Ascending aorta (tissue), 2 donors: Measurements from ENCODE around the gene PRRC2B. TPM values are rescaled to one million over a fixed set of nuclear protein-coding genes. Genes with fewer than 3 reads are reported as not detected.
"Not testable (repeated sequence)": the region's sequence is repeated elsewhere in the genome, so short reads cannot be mapped to it uniquely, and the experiment has no call there.

Experiments used
- DNase-seq, 2 donors: peaks; one replicate each; pipeline ENCODE4 v3.0.0-alpha.2; 2019; ENCODE audit warnings: low spot score in 2 of 2
- H3K27ac ChIP-seq, 2 donors: fragments of 200-600 bp; sonication (generic); one replicate each; pipeline ENCODE4 v1.5.1; 2016 to 2017; ENCODE audit warnings: mild to moderate bottlenecking in 1 of 2
- H3K27me3 ChIP-seq: fragments of 200-600 bp; sonication (generic); one replicate; pipeline ENCODE4 v1.5.1; 2017
- H3K36me3 ChIP-seq, 2 donors: fragments of 200-600 bp; sonication (generic); one replicate each; pipeline ENCODE4 v1.5.1; 2016
- H3K4me1 ChIP-seq, 2 donors: fragments of 200-600 bp; sonication (generic); one replicate each; pipeline ENCODE4 v1.5.1; 2016 to 2017; ENCODE audit warnings: mild to moderate bottlenecking in 1 of 2
- H3K4me3 ChIP-seq, 2 donors: fragments of 200-600 bp; sonication (generic); one replicate each; pipeline ENCODE4 v1.5.1; 2016 to 2017; ENCODE audit warnings: mild to moderate bottlenecking in 1 of 2
- H3K9me3 ChIP-seq, 2 donors: fragments of 200-600 bp; sonication (generic); one replicate each; pipeline ENCODE4 v1.5.1; 2016
- CTCF ChIP-seq, 3 experiments: fragments of 200-600 bp in 2 of 3; fragments of 450-650 bp in 1 of 3; sonication (generic) in 2 of 3; IDR thresholded peaks; one replicate each; pipeline ENCODE4 v1.5.1; 2016 to 2019; ENCODE audit warnings: antibody characterized with exemption in 3 of 3, mild to moderate bottlenecking in 1 of 3, moderate library complexity in 1 of 3
- intact Hi-C: fragments of 100-400 bp; cut with DNase I; formaldehyde crosslinking; loops from one replicate; pipeline ENCODE4 v1.15.1; 2023
- total RNA-seq: library from RNA; depleted of rRNA; stranded (reverse); fragments of >200 nt; gene quantifications from one replicate; pipeline ENCODE4 v1.1.0, GENCODE V29; 2016

PRRC2B gene
- total RNA-seq, 1 donor from 2014 or later = 199 TPM

GRCh38 chr9:131366761-131367401 is 27.0 kb upstream of the PRRC2B start:
- no peaks in the 10 kb centered on the region for H3K9me3 ChIP-seq
- peak; percentile 13 to 49 (median 19) for TF ChIP-seq CTCF (IDR thresholded peaks at IDR 0.05)
- H3K27me3 ChIP-seq = no peaks in the 10 kb centered on the region
- no peak overlapping the region for H3K4me3 ChIP-seq
- H3K36me3 ChIP-seq = no peaks in the 10 kb centered on the region
- no peak overlapping the region for H3K27ac ChIP-seq
- DNase-seq = no peak
- no peaks in the 10 kb centered on the region for H3K4me1 ChIP-seq
- intact Hi-C loops = no loop called here

DNA sequence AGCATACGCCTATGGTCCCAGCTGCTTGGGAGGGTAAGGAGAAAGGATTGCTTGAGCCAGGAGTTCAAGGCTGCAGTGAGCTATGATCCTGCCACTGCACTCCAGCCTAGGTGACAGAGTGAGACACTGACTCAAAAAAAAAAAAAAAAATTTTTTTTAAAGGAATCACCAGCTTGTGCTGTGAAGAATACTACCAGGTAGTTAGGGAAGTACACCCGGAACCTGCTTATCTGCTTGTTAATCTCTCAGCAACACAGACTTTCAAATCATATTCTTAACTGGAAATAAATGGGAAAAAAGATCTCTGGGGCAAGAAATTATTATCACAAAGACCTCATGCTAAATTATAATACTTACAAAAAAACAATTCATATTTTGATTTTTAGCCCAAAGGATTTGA is 26.4 kb upstream of the PRRC2B start:
- H3K27ac ChIP-seq = no peak overlapping the region
- no peaks in the 10 kb centered on the region for H3K36me3 ChIP-seq
- H3K9me3 ChIP-seq = no peaks in the 10 kb centered on the region
- peaks cover 0 to 3% of the 10 kb centered on the region in 2 donors for H3K4me1 ChIP-seq
- DNase-seq = no peak
- intact Hi-C loops = no loop called here
- H3K4me3 ChIP-seq = no peak overlapping the region
- TF ChIP-seq CTCF (IDR thresholded peaks at IDR 0.05) = no peak
- no peaks in the 10 kb centered on the region for H3K27me3 ChIP-seq

GRCh38 chr9:131370638-131371037 is 23.2 kb upstream of the PRRC2B start:
- no peaks in the 10 kb centered on the region for H3K36me3 ChIP-seq
- H3K27ac ChIP-seq = no peak overlapping the region
- no peaks in the 10 kb centered on the region for H3K9me3 ChIP-seq
- H3K27me3 ChIP-seq = no peaks in the 10 kb centered on the region
- H3K4me3 ChIP-seq = no peak overlapping the region
- H3K4me1 ChIP-seq = peaks cover 3 to 8% of the 10 kb centered on the region in 2 donors
- DNase-seq = no peak
- TF ChIP-seq CTCF (IDR thresholded peaks at IDR 0.05) = no peak
- intact Hi-C loops = no loop called here

DNA sequence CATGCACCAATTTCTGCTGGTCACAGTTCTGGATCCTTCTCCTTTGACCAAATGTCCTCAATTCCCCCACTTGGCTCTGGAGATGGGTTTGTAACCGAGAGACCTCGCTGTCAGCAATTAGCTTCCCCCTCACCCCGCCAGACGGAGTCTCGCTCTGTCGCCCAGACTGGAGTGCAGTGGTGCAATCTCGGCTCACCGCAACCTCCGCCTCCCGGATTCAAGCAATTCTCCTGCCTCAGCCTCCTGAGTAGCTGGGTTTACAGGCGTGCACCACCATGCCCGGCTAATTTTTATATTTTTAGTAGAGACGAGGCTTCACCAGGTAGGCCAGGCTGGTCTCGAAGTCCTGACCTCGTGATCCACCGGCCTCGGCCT is 21.3 kb upstream of the PRRC2B start:
- not testable (repeated sequence) for H3K9me3 ChIP-seq, H3K36me3 ChIP-seq, DNase-seq, H3K4me1 ChIP-seq, H3K27me3 ChIP-seq
- H3K4me3 ChIP-seq = peak overlapping the region; percentile 51 to 91
- intact Hi-C loops = loop anchor here (2.0 kb wide), 1 partner anchor 158 kb away; the partner anchor contains the start of gene UCK1
- H3K27ac ChIP-seq = peak overlapping the region; percentile 85 to 94

GRCh38 chr9:131374638-131375037 is 19.2 kb upstream of the PRRC2B start:
- intact Hi-C loops, H3K9me3 ChIP-seq, H3K27me3 ChIP-seq, H3K4me1 ChIP-seq, H3K27ac ChIP-seq, DNase-seq, H3K36me3 ChIP-seq, H3K4me3 ChIP-seq: not testable (repeated sequence)

DNA sequence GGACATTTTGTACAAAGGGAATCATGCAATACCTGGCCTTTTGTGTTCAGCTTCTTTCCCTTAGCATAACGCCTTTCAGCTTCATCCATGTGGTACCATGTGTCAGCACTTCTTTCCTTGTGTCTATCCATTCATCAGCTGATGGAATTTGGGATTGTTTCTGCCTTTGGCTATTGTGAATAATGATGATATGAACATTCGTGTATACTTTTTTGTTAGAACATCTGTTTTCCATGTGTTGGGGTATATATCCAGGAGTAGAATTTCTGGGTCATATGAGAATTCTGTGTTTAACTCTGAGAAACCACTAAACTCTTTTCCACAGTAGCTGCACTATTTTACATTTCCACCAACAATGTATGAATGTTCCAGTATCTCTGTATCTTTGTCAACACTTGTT is 14.8 kb upstream of the PRRC2B start:
- intact Hi-C loops = no loop called here
- no peaks in the 10 kb centered on the region for H3K9me3 ChIP-seq
- H3K27me3 ChIP-seq = no peaks in the 10 kb centered on the region
- no peak overlapping the region for H3K27ac ChIP-seq
- no peaks in the 10 kb centered on the region for H3K4me1 ChIP-seq
- no peaks in the 10 kb centered on the region for H3K36me3 ChIP-seq
- H3K4me3 ChIP-seq = no peak overlapping the region
- TF ChIP-seq CTCF (IDR thresholded peaks at IDR 0.05) = no peak
- DNase-seq = no peak
